Pulmonary artery endothelial cell (primary cell): ENCODE measurements around the gene MET. TPM values are rescaled to one million over a fixed set of nuclear protein-coding genes. Genes with fewer than 3 reads are reported as not detected.

Experiments
- DNase-seq: peaks from one replicate; pipeline ENCODE4 v3.0.0-alpha.2; 2011; ENCODE audit warnings: low read depth, low spot score
- total RNA-seq: library from RNA; depleted of rRNA; stranded (reverse); fragments of >200 nt; gene quantifications from 2 replicates; pipeline ENCODE4 v1.2.3, GENCODE V29; 2014

The MET gene
- total RNA-seq, 1 donor from 2014 or later, result 80.8 TPM

GRCh38 chr7:116843378-116843777 is 171.4 kb downstream of the MET start:
- DNase-seq, result no peak

Other genes with a start within 250 kb of the MET start
- gene CAV2, start 172.5 kb upstream of the MET start, total RNA-seq, result 239 and 270 TPM in 2 replicates
- gene CAV1, start 147.2 kb upstream of the MET start, total RNA-seq, result 1,552 and 2,041 TPM in 2 replicates
- 304 and 404 TPM in 2 replicates for gene CAPZA2, start 190.4 kb downstream of the MET start, total RNA-seq